Measurements from ENCODE around the gene LOXHD1. TPM values are rescaled to one million over a fixed set of nuclear protein-coding genes. Genes with fewer than 3 reads are reported as not detected.

LOXHD1 gene
- total RNA-seq, 1 donor from 2014 or later: 0.62 TPM

DNA sequence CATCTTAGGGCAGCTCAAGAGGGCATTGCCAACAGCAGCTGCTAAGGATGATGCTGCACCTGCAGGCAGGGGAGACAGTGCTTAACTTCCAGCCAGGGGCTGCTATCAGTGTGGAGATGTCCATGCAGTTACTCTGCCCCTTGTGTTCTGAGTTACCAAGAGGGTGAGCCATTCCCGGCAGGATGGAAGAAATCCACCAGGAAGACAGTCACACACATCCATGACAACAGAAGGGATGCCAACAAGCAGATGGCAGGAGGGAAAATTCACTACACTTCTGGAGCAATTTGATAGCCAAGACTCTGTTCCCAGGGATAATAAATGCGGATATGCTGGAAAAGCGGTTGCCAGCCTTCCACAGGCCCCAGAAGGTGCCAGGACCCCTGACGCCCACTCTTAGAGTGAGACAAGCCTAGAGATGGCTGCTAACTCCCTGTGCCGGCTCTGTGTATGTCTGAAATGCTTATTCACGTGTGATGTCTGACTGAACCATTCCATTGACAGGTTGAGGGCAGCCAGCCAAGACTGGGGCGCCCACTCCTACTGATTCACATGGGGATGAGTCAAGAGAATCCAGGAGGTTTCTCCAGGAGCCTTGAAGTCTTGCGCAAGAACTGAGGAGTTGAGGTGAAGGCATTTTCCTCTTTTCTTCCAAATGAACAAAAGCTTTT lies 24.5 kb downstream of the LOXHD1 start:
- DNase-seq (no peak), ATAC-seq (ENCODE audit: poor library complexity) (no peak)
- intact Hi-C loops (cut with DNase I): no loop called here

- intact Hi-C loops (cut with DNase I): no loop called here
- ATAC-seq (ENCODE audit: poor library complexity) (no peak), DNase-seq (no peak)
Measured at GRCh38 chr18:46630991-46631390, 26.0 kb downstream of the LOXHD1 start.

DNA sequence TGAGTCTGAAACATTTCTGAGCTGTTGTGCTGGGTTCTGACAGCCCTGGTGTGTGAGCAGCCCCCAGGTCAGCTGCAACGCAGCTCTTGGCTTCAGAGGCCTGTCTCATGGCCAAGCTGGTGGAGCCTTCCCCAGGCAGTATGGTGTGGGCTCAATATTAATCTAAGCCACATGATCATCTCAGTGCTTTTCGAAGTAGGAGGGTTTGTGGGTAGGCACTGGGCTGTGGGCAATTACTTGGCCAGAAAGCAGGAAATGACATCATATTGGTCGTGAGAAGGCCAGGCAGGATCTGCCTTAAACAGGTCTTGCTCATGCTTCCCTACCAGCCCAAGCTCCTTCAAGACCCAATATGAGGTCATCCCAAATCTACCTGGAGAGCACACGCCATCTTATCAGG lies 26.9 kb downstream of the LOXHD1 start:
- ATAC-seq (ENCODE audit: poor library complexity): no peak
- no peak for DNase-seq
- intact Hi-C loops (cut with DNase I): no loop called here

GRCh38 chr18:46629361-46629760 lies 27.7 kb downstream of the LOXHD1 start:
- DNase-seq: no peak
- intact Hi-C loops (cut with DNase I): no loop called here
- no peak for ATAC-seq (ENCODE audit: poor library complexity)

DNA sequence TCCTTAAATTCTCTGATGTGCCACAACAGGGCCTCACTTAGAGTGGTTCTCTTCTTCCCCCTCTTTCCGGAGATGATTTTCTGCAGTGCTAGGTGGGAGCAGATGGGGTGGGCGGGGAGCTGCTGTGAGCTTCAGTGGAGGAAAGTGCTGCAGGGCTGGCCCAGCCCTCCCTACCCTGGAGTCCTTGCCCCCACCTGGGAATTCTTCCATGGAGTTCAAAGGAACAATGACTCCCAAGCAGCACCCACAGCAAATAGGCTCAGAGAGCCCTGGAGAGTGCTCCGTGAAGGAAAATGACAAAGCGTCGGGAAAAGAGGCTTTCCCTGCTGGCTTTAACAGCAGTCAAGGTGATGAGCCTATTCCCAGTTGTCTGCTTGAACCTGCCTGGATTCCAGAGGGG lies 28.8 kb downstream of the LOXHD1 start:
- no peak for ATAC-seq (ENCODE audit: poor library complexity)
- DNase-seq: no peak
- intact Hi-C loops (cut with DNase I): no loop called here

GRCh38 chr18:46627136-46627535 lies 29.9 kb downstream of the LOXHD1 start:
- intact Hi-C loops (cut with DNase I): no loop called here
- no peak for DNase-seq
- no peak for ATAC-seq (ENCODE audit: poor library complexity)

GRCh38 chr18:46625069-46625468 lies 32.0 kb downstream of the LOXHD1 start:
- ATAC-seq (ENCODE audit: poor library complexity) (no peak), DNase-seq (no peak)
- intact Hi-C loops (cut with DNase I): no loop called here

GRCh38 chr18:46624127-46624526 lies 32.9 kb downstream of the LOXHD1 start:
- no peak for DNase-seq
- intact Hi-C loops (cut with DNase I): no loop called here

DNA sequence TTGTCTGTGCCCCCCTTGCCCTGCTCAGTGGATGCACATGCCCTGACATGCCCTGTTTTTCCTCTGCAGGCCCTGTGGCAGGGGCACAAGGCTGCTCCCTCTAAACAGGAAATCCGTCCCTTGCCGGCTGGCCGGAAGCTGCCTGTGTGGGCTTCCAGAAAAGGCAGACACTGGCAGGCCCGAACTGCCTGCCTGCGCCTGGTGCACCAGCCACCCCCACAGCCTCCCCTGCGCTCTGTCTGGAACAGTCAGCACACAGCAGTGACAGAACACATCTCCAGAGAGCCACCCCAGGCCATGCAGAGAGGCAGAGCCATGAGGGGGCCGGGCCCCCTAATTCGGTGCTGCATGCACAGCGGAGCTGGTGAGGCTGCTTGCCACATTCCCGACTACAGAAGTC lies 33.5 kb downstream of the LOXHD1 start:
- ATAC-seq (ENCODE audit: poor library complexity) (no peak), DNase-seq (no peak)
- intact Hi-C loops (cut with DNase I): no loop called here

More at GRCh38 chr18:46624127-46624526, 32.9 kb downstream of the LOXHD1 start:
- ATAC-seq (ENCODE audit: poor library complexity): no peak

DNA sequence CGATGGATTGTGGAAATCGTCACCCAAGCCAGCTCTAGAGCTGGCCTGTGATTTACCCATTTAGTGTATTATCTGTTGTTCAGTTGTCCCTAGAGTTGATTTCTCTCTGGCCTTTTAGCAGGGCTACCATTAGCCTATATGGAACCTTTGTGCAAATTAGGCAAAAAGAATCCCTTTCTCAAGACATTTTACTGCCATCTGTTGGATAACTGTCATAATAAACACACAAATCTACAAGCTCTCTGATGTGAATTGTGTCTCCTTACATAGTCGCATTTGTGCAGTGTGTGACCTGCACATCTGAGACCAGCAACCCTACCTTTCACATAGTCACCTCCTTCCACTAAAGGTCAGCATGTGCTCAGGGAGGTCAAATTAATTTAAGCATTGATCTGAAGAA lies 34.0 kb downstream of the LOXHD1 start:
- ATAC-seq (ENCODE audit: poor library complexity): no peak
- intact Hi-C loops (cut with DNase I): no loop called here
- no peak for DNase-seq

GRCh38 chr18:46622451-46622850 lies 34.6 kb downstream of the LOXHD1 start:
- ATAC-seq (ENCODE audit: poor library complexity) (no peak), DNase-seq (no peak)
- intact Hi-C loops (cut with DNase I): no loop called here

DNA sequence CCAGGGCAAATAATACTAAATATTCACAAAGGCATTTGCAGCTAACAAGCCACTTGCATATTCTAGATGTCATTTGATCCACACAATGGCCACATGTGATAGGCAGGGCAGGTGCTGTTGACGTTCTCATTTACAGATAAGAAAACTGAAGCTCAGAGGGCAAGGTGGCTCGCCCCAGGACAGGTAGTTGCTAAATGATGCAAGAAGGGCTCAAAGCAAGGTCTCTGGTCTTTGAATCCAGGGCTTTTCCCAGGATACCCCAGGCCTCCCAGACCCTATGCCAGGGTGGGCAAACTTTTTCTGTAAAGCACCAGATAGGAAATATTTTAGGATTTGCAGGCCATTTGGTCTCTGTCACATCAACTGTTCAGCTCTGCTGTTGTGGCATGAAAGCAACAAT lies 35.1 kb downstream of the LOXHD1 start:
- intact Hi-C loops (cut with DNase I): no loop called here
- DNase-seq (no peak), ATAC-seq (ENCODE audit: poor library complexity) (no peak)

GRCh38 chr18:46621111-46621766 lies 35.8 kb downstream of the LOXHD1 start:
- DNase-seq: no peak
- ATAC-seq (ENCODE audit: poor library complexity): no peak
- intact Hi-C loops (cut with DNase I): no loop called here

DNA sequence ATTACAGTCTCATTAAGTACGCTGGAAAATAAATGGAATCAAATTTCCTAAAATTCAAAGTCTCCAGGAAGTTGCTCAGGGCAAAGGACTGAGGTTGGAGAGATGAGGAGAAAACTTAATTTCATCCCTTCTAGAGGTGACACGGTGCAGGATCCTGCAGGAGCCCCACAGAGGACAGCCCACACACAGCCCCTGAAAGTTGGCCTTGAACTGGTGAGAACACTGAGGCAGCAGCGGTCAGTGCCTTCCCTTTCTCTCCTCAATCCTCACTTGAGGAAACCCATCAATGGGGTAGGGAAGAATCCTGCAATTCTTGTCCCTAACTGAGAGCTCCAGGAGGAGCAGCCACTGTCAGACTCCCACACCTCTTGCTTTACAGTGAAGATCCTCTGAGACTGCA lies 37.5 kb downstream of the LOXHD1 start:
- DNase-seq: no peak
- ATAC-seq (ENCODE audit: poor library complexity): no peak
- intact Hi-C loops (cut with DNase I): no loop called here

- ATAC-seq (ENCODE audit: poor library complexity) (no peak), DNase-seq (no peak)
- intact Hi-C loops (cut with DNase I): no loop called here
Measured at GRCh38 chr18:46615720-46616119, 41.3 kb downstream of the LOXHD1 start.

DNA sequence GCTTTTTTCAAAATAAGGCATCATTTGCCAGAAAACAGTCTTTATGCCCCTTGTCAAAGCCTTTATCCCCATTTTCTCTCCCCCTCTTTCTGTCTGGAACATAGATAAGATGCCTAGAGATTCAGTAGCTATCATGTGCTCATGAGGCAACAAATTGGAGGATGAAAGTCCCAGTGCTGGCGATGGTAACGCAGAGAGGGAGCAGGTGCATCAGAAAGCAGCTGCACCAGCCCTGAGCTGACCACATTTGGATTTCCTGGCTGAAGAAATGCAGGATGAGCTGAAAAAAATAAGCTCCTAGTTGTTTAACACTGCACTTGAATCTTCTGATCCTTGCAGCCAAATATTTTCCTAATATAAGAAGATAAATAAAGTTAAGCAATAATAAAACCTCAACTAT lies 48.0 kb downstream of the LOXHD1 start:
- DNase-seq (no peak), ATAC-seq (ENCODE audit: poor library complexity) (no peak)
- intact Hi-C loops (cut with DNase I): no loop called here

- DNase-seq: no peak
- intact Hi-C loops (cut with DNase I): no loop called here
- ATAC-seq (ENCODE audit: poor library complexity): no peak
Measured at GRCh38 chr18:46607926-46608325, 49.1 kb downstream of the LOXHD1 start.

DNA sequence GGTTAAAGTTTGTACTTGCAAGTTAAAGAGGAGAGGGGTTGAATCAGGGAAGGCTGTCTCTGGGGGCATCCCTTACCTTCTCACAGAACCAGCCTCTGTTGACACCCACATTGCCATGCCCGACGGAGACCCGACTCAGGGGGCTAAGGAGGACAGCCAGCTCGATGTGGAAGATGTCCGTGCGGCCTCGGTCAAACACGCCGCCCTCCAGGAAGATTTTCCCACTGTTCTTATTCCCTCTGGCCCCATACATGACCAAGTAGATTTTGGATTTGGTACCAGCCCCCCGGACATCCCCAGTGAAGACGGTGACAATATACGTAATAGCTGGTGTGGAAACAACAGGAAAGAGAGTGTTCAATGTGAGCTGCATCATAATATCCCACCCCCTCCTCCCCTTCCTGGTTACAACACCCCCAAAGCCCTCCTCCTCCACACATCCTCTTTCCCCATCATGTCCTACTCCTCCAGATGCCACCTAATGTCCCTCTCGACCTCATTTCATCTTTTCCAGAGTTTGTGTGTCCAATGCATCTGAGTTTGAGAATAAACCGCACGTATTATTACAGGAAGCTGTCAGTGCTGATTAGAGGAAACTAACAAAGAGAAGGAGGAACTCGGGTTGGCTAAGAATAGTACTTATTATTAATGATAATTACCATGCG lies 55.7 kb downstream of the LOXHD1 start:
- no peak for ATAC-seq (ENCODE audit: poor library complexity)
- intact Hi-C loops (cut with DNase I): no loop called here
- no peak for DNase-seq

DNA sequence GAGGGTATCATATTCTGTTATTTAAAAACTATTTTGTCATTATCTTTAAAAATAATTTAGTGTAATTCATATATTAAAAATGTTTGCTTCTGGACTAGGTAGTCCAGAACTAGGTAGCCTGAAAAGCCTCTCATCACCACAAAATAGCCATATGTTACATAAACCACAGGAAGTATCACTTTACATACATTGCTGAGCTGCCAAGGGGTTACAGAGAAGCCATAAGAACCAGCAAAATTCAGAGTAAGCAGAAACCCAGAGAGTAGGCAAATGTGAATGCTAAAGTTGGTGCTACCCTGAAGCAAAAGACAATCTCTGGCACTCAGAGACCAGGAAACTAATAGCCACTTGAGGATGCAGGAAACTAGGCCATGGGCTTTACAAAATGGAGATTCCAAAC lies 60.9 kb downstream of the LOXHD1 start:
- ATAC-seq (ENCODE audit: poor library complexity) (no peak), DNase-seq (no peak)
- intact Hi-C loops (cut with DNase I): no loop called here

GRCh38 chr18:46591783-46592391 lies 65.1 kb downstream of the LOXHD1 start:
- intact Hi-C loops (cut with DNase I): no loop called here

More at GRCh38 chr18:46591783-46592391, 65.1 kb downstream of the LOXHD1 start:
- ATAC-seq (ENCODE audit: poor library complexity): no peak
- no peak for DNase-seq
